RWPE1 (cell line): ENCODE results near the gene MAP2K4.

ENCODE experiments used
- CTCF ChIA-PET: fragments of 350-600 bp; sonication (Branson Sonifier 250); formaldehyde crosslinking; extraction: SDS; loops from one replicate; lab custom pipeline; 2021; lab: Yijun Ruan, JAX
- POLR2A ChIA-PET: fragments of 400-600 bp; formaldehyde crosslinking; extraction: SDS; loops from one replicate; lab custom pipeline; 2020; ENCODE audit warnings: antibody characterized with exemption; ENCODE audit not compliant: low non-redundant PET; lab: Yijun Ruan, JAX
- DNase-seq: peaks from one replicate; pipeline ENCODE4 v3.0.0; 2012; ENCODE audit warnings: low spot score
- H3K27ac ChIP-seq: fragments of 450-650 bp; 2 replicates; pipeline ENCODE4 v1.5.1; 2017
- CTCF ChIP-seq: fragments of 450-650 bp; conservative IDR thresholded peaks from 2 replicates; pipeline ENCODE4 v1.5.1; 2017; ENCODE audit warnings: low read depth, mild to moderate bottlenecking

The MAP2K4 gene

GRCh38 chr17:12085076-12085949 lies 64.6 kb downstream of the MAP2K4 start:
- no peak for DNase-seq
- CTCF ChIA-PET = no interaction called here
- POLR2A ChIA-PET = no interaction called here

DNA sequence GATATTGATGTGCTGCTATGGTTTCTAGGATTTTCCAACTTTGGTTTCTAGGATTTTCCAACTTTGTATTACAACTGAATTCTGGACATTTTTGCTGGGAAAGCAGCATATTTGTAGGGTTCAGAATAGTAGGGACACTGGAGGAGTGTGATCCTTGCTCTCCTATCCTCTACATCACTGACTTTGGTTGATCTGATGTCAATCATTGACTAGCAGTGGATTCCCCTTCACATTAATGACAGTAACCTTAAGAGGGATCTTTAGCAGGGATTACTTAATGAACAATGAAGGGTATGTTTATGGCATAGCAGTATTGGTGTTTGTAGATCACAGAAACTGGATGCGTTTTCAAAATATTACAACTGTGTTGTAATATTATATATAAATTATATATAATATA lies 67.4 kb downstream of the MAP2K4 start:
- no peak overlapping the region for H3K27ac ChIP-seq
- DNase-seq = no peak
- CTCF ChIA-PET = interaction anchor here (0.6 kb wide), 1 partner anchor 105 kb away, joined by 3 read pairs; no protein-coding TSS in a partner anchor
- POLR2A ChIA-PET = no interaction called here
- no peak for TF ChIP-seq CTCF

More at GRCh38 chr17:12085076-12085949, 64.6 kb downstream of the MAP2K4 start:
- no peak overlapping the region for H3K27ac ChIP-seq
- TF ChIP-seq CTCF = no peak

DNA sequence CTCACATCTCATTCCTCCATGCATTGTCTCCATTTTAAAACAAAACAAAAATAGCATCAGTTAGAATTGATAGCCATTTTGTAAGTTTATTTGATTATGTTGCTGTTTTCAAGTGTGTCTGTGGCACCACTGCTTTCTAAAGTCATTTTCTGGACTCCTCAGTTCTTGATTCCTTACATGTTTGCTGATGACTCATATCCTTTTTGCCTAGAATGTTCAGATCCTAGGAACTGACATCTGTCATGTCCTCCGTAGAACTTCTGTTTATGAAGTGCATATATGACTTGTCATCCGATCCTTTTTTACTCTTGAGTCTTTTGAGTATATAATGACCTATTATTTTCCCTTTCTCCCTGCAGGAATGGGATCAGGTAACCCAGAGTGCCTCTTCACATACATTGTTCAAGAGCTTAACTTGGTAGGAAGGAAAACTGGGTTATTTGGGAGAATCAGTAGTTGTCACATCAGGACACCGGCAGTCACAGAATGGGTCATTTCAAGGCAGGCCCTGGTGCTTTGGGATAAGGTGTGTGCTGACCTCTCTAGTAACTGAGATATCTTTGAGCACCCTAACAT lies 69.2 kb downstream of the MAP2K4 start:
- no peak overlapping the region for H3K27ac ChIP-seq
- peak; percentile 63 for DNase-seq

DNA sequence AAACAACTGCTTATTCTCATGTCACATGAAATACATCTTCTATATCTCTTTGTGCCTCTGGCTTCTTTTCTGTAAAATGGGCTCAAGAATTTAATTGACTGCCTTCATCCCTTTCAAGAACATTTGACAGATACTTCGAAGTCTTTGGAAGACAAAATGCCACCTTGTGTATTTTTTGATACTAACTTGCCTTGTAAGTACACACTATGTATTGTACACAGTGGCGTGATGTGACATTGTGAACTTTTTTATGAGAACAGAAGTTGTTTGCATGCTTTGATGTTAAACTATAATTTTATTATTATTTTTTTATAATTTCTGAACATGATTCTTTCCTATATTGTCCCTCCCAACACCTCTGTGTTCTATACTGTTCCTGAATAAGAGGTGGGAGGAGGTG lies 73.7 kb downstream of the MAP2K4 start:
- no peak overlapping the region for H3K27ac ChIP-seq
- no peak for TF ChIP-seq CTCF
- POLR2A ChIA-PET = no interaction called here
- CTCF ChIA-PET = no interaction called here
- DNase-seq = no peak

More for the DNA sequence above, 69.2 kb downstream of the MAP2K4 start:
- TF ChIP-seq CTCF = no peak
- ChIA-PET CTCF (no interaction called here), POLR2A (no interaction called here)

- no peak for TF ChIP-seq CTCF
- CTCF ChIA-PET = no interaction called here
- no peak overlapping the region for H3K27ac ChIP-seq
- no peak for DNase-seq
- POLR2A ChIA-PET = no interaction called here
These were observed 74.8 kb downstream of the MAP2K4 start for GRCh38 chr17:12095522-12095921.

GRCh38 chr17:12097326-12097725 lies 76.6 kb downstream of the MAP2K4 start:
- POLR2A ChIA-PET = no interaction called here
- TF ChIP-seq CTCF = no peak
- DNase-seq = no peak
- H3K27ac ChIP-seq = no peak overlapping the region
- CTCF ChIA-PET = no interaction called here
